HuH-7 (cell line): Measurements from ENCODE around the gene FYB2.

ENCODE experiments used
- DNase-seq: peaks from one replicate; pipeline ENCODE4 v3.0.0; 2011; ENCODE audit warnings: low spot score

The FYB2 gene, protein sequence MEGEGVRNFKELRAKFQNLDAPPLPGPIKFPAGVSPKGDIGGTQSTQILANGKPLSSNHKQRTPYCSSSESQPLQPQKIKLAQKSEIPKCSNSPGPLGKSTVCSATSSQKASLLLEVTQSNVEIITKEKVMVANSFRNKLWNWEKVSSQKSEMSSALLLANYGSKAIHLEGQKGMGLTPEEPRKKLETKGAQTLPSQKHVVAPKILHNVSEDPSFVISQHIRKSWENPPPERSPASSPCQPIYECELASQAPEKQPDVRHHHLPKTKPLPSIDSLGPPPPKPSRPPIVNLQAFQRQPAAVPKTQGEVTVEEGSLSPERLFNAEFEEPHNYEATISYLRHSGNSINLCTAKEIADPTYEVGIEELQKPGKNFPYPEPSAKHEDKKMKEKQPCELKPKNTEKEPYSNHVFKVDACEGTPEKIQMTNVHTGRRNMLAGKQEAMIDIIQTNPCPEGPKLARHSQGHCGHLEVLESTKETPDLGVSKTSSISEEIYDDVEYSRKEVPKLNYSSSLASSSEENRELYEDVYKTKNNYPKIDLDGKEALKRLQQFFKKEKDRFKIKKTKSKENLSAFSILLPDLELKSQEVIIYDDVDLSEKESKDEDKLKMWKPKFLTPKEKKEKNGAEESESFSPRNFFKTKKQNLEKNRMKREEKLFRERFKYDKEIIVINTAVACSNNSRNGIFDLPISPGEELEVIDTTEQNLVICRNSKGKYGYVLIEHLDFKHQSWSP

DNA sequence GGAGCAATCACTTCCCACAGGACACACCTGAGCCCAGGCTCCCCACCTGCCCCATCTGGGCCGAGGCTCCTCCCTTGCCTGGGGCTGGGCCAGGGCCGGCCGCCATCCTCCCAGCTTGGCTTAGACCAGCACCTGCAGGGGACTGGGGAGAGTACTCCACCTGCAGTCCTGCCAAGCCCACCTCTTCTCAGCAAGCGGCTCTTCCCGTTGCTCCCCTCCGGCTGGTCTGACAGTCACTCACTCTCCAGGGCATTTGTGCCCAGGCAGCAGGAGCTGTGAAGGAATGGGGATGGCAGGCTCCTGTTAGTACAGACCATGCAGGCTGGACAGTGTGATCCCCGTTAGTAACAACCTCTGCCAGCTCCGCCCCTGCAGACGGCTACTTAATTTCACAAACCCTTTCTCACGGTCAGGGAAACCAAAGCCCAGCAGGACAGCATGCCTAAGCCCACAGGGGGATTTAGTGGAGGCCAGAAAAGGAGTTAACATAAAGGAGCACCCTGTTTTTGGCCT is at the start of gene FYB2:
Gene FYB2 (minus strand): TSS at position 18 of the 513 bp plus-strand sequence. CDS start 114 bp downstream, outside the sequence.
- DNase-seq: no peak

DNA sequence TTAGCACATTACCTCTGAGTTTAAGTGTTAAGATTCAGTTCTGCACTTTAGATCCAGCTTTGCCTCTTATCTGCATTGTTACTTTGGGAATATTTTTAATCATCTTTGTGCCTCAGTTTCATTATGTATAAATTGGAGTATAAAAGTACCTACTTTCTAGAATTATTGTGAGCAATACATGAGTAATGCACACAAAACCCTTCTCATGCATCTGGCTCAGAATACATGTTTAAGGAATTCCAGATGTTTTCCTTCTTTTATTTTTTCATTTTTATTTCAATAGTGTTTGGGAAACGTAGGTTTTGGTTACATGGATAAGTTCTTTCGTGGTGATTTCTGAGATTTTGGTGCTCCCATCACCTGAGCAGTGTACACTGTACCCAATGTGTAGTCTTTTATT is 49.6 kb upstream of the FYB2 start:
- no peak for DNase-seq

DNA sequence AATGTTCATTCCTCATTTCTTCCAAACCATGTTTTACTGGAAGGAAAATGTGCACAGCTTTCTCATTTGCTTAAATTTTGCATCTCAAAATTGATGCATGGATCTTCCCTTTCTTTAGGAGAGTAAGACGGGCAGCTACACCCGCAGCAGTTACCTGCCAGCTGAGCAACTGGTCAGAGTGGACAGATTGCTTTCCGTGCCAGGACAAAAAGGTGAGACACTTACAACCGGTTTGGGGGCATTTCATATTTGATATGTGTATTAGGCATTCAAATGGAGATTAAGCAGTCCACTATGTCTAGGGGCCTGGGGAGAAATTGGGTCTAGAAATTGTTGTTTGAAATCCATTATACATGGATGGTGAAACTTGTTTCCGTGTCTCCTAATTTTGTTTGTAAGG is 48.3 kb upstream of the FYB2 start:
- no peak for DNase-seq

DNA sequence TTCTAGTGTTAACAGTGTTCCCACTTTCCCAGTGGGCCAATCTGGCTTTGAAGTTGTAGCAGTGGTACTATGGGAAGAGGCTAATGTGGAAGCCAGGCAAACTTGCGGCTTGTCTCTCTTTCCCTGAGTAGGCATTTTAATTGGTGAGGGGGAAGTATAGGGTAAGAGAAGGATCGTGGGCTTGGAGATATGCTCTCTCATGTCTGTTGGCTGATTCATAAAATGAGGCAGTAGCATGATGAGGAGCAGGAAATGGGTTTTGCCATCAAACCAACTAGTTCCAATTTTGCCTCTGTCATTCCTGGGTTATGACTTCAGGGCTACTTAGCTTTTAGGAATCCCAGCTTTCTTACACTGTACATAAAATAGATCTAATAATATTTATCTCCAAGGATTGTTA is 47.5 kb upstream of the FYB2 start:
- DNase-seq: no peak

DNA sequence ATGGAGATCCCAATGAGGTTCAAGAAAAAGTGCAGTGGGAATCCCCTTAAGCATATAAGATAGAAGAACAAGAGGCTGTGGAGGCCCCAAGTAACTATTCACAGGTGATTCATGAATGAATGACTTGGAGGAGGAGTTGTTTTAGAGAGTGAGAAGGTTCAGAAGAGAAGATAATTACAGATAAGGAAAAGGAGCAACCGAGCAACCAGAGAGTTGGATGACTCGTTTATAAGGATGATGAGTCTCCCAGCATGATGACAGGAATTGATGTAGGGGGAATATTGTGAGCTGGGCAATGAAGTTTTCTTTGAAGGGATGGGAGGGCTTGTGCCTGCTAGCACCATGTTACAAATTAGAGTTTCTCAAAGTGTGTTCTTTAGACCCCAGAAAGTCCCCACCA is 45.2 kb upstream of the FYB2 start:
- no peak for DNase-seq

DNA sequence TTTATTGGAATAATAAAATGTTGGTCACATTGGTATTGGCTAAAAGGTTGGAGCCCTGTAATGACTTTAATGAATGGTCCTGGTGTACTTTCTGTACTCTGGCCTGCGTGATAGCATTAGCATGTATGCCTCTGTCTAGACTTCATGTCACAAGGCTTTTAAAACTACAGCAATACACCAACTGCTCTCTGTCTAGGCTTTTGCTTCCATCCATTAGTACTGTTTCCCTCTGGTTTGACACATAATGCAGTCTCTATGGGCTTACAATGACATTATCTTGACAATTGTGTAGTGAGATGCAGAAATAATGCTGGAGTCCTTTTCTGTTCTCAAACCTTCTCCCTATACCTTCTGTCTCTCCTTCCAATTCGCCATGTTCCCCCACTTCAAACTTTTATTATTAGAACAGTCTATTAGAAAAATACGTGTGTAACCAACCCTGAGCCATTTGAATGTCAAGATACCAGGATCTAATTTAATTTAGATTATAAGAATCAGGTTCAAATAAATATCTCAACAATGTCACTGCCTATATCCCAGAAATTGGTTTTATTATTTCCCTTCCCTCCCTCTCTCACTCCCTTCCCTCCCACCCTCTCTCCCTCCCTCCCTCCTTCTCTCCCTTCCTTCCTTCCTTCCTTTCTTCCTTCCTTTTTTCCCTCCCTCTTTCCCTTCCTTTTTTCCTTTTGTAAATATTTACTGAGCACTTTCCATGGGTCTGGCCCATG is 44.2 kb upstream of the FYB2 start:
- no peak for DNase-seq

DNA sequence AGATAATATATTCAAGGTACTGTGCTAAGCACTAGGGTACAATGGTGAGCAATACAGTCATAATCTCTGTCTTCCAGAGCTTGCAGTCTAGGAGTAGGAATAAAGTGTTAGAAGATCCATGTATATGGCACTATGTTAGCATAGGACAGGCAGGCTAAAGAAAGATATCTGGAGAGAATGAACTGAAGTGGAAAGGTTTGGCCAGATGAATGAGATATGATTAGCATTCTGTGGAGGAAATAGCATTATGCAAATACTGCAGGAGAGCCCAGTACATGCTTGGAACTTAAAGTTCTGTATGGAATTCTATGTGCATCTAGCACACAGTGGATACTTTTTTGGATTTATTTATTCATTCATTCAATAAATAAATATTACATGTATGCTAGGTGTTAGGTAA is 40.1 kb upstream of the FYB2 start:
- DNase-seq: no peak

DNA sequence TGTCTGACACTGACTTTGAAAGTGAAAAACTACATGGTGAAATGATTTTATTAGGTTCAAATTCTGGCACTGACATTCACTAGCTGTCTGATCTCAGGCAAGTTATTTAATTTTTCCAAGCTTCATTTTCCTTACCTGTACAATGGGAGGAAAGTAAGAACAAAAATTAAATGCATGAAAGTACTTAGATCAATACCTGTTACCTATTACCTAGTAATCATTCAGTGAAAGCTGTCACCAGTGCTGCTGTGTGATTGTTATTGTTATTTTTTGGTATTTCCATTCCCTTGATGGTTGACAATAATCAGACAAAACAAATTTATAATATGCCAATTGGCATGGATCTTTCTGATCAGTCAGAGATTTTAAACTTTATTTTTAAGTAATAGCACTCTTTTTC is 37.0 kb upstream of the FYB2 start:
- no peak for DNase-seq

DNA sequence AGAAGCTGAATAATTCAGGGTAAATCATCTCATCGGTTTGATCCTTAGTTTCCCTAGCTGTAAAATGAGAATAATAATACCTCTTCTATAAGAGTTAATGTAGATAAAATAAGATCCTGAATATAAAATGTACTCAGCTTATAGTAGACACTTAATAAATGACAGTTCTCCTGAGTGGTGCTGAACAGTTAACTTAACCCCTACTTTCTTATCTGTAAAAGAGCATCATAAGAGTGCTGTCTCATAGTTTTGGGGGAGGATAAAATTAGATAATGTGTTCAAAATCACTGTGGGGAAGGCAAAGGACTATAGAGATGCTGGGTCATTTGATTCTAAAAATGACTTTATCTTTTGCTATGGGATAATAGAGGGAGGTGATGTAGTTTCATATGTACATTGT is 36.0 kb upstream of the FYB2 start:
- DNase-seq: no peak

DNA sequence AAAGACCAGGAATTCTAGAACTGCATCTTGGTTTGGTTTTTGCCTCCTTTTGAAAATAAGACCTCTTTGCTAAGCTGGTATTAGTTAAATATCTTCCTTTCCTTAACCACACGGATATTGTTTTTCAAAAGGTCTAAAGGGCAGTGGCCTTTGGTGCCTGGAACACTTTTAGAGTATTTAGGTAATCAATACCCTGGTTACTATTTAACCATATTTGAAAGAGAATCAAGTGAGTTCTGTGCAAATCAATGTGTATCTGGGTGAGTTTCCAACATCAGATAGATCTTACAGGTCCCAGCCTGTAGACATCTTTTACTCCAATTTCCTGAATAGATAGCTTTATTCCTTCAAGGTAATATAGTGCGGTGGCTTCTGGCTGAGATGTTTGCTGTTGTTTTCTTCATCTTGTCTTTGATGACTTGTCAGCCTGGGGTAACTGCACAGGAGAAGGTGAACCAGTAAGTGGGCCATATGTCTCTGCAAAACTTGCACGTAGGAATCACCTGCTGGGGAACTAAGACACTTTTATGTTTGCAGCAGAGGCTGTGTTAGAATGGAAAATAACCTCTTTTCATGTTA is 35.4 kb upstream of the FYB2 start, which contains the start of gene C8A:
Gene C8A (plus strand): TSS at position 277 of the 579 bp plus-strand sequence. CDS start 105 bp downstream, at position 382.
- no peak for DNase-seq

DNA sequence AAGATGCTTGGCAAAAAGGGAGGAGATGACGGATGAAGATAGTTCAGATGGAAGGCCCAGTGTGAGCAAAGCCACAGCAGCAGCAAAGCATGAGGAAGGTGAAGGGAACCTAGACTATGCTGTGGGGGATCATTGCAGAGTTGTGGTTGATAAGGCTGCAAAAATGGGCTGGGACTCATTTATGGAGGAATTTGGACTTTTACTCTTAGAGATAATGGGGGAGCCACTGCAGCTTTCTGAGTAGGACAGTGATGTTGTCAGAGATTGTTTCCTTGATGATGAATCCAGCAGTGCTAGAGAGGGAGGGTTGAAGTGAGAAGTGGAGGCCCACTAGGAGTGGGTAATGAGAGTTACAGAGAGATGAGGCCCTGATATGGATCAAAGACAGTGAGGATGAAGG is 33.3 kb upstream of the FYB2 start:
- no peak for DNase-seq

DNA sequence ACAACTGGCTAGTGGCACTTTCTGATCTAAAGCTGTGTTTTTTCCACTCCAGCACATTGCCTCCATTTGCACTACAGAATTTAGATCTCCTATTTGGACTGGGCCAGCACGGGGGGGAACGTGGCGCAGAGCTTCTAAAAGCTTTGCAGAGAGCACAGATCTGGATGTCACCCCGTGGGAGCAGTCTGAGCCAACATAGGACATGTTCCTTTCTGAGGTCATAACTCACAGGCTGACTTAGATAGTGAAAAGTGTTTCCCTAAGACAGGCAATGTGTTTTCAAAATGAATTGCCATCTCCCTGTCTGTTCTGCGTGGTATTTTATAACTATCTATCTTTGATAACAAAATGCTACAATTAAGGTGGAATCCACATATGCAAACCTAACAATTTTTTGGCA is 31.7 kb upstream of the FYB2 start:
- no peak for DNase-seq

DNA sequence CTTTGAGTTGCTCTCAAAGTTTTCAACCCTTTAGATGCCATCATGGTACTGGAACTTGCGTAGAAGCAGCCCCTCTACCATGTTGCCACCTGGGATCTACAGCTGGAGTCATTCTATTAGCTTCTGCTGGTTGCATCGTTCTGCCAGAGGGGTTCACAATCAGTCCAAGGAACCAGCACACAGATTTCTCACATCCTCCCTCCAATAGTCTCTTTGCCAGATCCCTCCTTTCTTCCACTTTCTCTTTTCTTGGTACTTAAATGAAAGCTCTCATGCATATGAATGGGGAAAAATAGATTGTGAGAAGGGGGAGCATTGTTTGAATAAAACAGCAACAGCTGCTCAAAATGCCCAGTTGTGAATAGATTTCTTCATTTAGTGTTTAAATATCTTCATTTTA is 31.2 kb upstream of the FYB2 start:
- DNase-seq: no peak

DNA sequence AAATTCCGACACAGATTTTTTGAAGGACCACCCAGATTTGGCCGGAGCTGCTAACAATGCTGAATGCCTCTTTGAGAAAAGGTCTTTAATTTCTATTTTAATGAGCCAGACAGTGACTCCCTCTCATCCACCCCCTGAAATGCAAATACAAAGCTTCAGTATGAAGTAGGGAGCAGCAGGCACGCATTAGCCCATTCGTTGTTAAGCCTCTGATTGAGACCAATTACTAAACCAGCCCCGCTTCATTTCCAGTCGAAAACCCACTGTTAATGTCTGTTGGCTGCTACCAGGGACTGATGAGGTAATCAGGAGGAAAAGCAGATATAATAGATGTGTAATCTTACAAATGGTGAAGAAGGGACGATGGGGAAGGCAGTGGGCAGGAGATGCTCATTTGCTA is 30.5 kb upstream of the FYB2 start:
- DNase-seq: no peak

DNA sequence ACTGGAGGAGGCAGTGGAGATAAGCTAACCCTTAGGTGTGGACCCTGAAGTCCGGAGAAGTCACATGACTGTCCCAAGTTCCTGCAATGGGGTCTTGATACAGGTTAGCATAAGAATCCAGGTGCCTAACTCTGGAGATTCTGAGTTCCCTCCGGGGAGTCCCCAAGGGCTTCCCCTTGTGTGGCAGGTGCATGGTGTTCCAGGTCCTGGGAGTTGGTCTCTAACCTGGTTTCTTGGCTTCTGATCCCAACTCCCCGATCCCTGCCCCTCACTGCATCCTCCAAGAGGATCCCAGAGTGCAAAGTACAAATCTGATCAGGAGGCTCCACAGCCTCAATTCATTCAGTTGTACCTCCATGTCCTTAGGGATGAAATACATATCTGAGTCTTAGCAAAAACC is 26.1 kb upstream of the FYB2 start:
- no peak for DNase-seq

DNA sequence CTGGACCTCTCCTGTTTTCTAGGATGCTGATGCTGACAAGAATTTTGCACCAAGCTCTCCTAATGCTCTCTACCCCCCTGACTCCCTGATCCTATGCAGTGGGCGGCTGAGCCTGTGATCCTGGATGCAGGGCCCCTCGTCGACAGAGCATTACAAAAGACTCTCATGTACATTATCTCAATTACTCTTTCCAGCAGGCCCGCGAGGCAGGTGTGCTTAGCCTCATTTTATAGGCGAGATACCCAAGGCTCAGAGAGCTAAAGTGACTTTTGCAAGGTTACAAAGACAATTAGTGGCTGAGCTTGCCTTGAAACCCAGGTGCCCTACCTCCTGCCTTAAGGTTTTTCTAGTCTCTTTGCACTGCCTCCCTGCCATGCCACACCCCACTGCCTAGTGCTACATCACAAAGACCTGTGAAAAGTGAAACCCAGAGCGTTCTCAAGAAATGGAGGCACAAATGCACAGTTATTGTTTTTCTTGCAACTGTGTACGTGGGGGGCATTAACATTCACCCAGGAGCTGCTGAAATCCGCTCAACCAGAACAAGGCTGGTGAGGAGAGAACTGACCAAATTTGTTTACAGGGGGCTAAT is 25.4 kb upstream of the FYB2 start:
- DNase-seq: no peak

DNA sequence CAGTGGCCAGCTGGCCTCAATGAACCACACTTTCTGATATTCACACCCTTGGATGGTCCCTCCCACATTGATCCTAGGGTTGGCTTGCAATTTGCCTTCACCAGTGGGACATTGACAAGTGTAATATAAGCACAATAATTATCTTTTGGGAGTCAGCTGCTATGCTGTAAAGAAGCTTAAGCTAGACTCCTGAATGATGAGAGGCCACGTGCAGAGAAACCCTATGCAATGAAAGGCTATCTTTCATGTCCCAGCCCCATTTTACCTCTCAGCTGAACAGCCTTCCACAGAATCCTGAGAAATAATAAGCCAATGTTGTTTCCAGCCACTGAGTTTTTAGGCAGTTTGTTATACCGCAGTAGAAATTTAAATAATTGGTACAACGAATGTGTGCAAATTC is 24.3 kb upstream of the FYB2 start:
- DNase-seq: no peak

DNA sequence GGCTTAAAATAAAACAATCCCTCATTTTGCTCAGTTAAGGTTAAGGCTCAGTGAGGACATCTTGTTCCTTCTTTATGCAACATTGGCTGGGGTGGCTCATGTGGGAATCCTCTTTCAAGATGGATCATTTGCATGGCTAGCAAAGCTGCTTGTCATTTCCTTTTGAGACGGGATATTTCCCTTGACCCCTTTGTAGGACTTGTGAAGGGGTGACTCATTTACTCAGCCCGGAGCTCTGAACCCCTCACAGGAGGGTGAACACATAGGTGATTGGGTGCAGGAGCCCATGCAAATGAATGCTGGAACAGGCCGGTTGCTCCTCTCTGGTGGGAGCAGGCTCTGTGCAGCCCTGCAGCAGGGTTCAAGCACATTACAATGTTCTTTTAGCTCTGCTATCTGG is 19.6 kb upstream of the FYB2 start:
- no peak for DNase-seq

DNA sequence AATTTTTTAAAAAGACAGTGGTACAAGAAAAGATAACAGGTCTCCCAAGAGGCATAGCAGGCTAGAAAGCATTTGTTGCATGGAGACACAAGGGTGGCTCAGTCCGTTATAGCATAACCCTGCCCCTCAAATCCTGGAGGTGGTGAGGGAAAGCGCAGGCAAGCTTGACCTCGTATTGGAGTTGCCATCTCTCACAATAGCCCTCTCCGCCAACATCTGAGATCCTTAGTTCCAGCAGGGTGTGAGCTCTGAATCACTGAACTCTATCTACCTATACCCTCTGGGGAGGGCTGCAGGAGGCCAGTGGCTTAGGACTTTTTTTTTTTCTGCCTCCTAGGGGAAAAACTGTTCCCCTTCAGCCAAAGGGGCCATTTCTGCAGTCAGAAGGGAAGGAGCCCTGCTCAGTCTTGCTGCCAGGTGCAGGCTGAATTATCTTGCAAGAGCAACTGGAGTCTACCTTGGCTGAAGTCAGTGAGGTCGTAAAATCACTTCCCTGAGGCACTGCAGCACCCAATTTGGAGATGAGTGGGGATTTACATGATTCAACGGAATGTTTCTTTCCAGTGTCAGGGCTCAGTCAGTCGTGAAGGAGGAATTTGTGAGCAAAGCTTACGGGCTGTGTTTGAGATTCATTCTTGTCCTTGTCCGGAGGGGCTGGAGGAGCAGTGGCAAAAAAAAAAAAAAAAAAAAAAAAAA is 18.2 kb upstream of the FYB2 start:
- DNase-seq: no peak

DNA sequence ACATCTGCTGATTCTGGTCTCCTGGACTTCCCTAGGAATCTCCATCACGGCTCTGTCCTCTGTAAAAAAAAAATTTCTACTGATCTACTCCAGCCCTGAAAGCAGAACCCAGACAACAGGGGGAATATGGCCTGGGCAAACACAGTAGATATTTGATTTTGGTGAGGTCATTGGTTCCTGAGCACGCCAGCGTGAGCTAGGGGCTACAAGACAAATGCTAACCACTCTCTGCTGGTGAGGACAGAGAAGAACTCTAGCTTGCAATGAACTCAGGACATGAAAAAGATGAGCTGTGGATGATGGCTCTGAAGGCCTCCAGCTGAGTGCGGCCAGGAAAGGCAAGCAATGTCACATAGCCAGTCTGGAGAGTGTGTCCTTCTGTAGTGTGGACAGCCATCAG is 17.2 kb upstream of the FYB2 start:
- no peak for DNase-seq

DNA sequence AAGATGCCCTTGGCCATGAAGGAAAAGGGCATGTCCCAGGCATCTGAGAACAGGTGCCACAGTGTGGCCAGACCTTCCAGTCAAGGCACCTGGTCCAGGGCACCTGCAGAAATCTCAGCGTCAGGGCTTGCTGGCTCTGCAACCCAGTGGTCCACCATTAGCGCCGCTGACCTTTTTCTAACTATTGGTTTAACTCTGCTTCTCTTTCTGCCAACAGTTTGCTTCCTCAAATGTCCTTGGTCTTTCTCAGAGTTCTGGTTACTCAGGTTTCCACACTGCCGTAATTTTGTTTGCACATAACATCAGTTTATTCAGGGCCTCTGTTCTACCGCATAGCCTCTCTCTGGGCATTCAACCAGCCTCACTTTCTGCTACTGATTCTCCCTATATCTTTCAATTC is 16.5 kb upstream of the FYB2 start:
- DNase-seq: no peak
